Activated naive CD4-positive, alpha-beta T cell treated with anti-CD3 and anti-CD28 coated beads, Interleukin-2, amount 50 U/mL, for 72 hours (primary cell): ENCODE results near the gene PABPC1L. TPM values are rescaled to one million over a fixed set of nuclear protein-coding genes. Genes with fewer than 3 reads are reported as not detected.

Experiments used
- ATAC-seq, 2 donors: fragments of 150-1000 bp; cut with Tn5 transposase; 2 replicates each; pipeline ENCODE4 v1.10.0; 2021; ENCODE audit warnings: mild to moderate bottlenecking in 2 of 2, moderate library complexity in 2 of 2
- DNase-seq, 2 donors: peaks; one replicate each; pipeline ENCODE4 v3.0.0; 2021 to 2022; ENCODE audit warnings: low spot score in 2 of 2
- H3K27ac Mint-ChIP-seq, 2 donors: one replicate each; pipeline ENCODE4 v1.8.0; 2022; ENCODE audit warnings: mild to moderate bottlenecking in 2 of 2, mixed read lengths in 2 of 2
- H3K36me3 Mint-ChIP-seq, 2 donors: one replicate each; pipeline ENCODE4 v1.8.0; 2022; ENCODE audit warnings: mixed read lengths in 2 of 2
- H3K9me3 Mint-ChIP-seq, 2 donors: one replicate each; pipeline ENCODE4 v1.8.0; 2022; ENCODE audit warnings: mixed read lengths in 2 of 2
- total RNA-seq, 2 donors: library from RNA; stranded (reverse); gene quantifications; one replicate each; pipeline ENCODE4 v1.2.3, GENCODE V29; 2022

PABPC1L gene
- total RNA-seq, 2 donors from 2014 or later, result 63.6 to 96.7 TPM

DNA sequence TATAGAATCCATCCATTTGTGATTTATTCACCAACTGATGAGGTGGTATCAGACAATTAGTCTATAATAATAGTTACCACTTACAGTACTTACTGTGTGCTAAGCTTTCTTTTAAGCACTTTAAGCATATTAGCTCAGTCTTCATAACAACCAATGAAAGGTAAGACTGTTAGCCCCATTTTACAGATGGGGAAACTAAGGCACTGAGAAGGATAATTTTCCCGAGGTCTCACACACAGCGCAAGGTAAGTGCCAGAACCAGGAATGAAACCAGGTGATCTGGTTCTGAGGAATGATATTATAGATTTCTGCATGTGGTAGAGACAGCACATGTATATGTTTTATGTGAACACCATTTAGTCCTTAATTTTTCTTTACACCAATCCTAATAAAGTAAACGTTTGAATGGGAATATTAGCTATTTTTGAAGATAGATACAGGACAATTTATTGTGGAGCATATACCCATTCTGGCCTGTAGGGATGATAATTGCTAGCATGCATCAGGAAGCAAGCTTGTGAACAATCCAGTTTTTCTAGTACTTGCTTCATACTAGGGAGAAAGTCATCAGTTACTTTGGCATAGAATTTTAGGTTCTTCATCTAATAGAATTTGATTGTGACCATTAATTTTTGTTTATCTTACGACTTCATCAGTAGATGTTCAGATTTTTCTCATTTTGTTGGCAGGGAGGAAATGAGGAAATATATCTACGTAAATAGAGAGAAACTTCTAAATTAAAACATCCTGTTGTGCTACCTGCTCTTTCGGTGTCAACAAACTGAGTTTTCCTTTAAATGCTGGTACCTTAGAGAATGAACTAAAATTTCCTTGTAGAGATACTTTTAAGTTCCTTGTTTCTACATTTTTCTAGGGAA, 21.4 kb upstream of the PABPC1L start:
- Mint-ChIP-seq H3K9me3 (peaks cover 0 to 5% of the 10 kb centered on the region in 2 donors), H3K36me3 (peaks cover 13 to 42% of the 10 kb centered on the region in 2 donors), H3K27ac (peak overlapping the region in 1 of 2 donors; percentile 16)
- ATAC-seq (no peak), DNase-seq (no peak)

DNA sequence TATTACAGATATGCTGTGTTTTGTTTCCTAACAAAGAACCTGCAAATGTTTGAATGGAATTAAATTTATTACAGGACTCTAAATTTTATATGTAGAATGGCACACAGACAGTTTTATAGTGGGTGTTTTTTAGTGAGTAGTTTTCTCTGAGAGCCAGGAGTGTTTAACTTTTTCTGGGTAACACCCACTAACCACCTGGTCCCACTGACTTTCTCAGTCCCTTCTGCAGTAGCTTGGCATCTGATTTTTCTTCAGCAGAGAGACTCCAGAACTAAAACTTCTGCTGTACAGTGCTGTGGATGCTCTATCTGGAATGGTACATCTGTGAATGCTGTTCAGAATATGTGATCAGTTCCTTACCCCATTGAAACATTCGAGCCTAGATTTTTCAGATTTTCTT, 18.0 kb upstream of the PABPC1L start:
- Mint-ChIP-seq H3K36me3 (peaks cover 8 to 59% of the 10 kb centered on the region in 2 donors), H3K9me3 (peaks cover 0 to 5% of the 10 kb centered on the region in 2 donors), H3K27ac (peak overlapping the region; percentile 26 to 27)
- ATAC-seq (peak in 1 of 2 donors; percentile 24), DNase-seq (no peak)

DNA sequence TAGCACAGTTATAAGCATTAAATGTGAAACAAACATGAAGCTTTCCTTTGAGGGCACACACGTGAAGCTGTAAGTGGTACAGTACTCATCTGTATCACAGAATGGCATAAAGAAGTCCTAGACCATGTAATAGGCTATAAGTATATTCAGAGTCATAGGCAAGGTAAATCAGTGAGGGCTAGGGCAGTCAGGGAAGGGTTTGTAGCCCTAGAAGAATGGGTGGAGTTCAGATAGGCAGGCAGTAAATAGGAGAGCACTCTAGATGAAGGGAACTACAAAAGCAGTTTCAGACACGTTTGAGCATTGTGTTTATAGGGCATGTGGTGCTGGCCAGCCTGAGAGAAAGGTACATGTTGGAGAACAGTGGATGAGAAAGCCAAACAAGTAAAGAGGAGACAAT, 14.9 kb upstream of the PABPC1L start:
- Mint-ChIP-seq H3K9me3 (peaks cover 0 to 5% of the 10 kb centered on the region in 2 donors), H3K36me3 (peaks cover 5 to 54% of the 10 kb centered on the region in 2 donors), H3K27ac (peak overlapping the region in 1 of 2 donors; percentile 23)
- ATAC-seq (no peak), DNase-seq (no peak)

DNA sequence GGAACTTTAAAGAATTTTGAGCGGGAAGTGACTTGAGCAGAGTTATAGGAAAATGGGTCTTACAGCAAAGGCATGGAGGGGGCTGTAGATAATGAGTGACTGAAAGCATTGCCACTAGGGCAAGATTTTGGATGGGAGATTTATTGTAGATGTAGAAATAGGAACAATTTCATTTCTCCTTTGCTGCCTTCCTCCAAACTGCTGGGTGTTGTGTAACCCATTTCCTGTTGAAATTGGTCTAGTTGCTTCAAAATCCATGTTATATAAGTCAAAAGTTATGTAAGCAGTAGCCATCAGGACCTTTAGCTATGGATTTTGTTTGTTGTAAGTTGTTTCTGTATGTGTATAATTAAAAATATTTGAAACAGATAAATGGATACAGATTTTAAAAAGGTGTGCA, 13.3 kb upstream of the PABPC1L start:
- Mint-ChIP-seq H3K9me3 (peaks cover 0 to 5% of the 10 kb centered on the region in 2 donors), H3K36me3 (peaks cover 9 to 63% of the 10 kb centered on the region in 2 donors), H3K27ac (no peak overlapping the region)
- DNase-seq (no peak), ATAC-seq (no peak)

DNA sequence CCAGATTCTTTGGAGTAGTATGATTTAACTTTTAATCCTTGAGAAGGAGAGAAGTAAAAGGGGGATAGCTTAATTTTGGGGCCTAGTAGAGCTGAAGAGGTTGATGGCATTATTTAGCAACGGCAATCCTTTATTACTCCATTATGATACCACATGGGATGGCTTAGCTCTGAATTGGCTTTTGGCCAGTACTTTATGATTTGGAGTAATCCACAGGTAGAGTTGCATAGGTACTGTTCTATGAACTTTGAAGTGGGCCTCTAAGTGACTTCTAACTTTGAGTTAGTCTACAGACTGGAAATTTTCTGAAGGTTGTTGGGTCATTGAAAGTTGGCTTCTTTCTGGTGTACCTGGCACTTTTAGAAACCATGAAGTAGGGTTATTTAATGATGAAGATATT, 12.7 kb upstream of the PABPC1L start:
- DNase-seq, result no peak
- peaks cover 0 to 2% of the 10 kb centered on the region in 2 donors for H3K9me3 Mint-ChIP-seq
- peak overlapping the region; percentile 15 to 31 for H3K27ac Mint-ChIP-seq
- peaks cover 10 to 58% of the 10 kb centered on the region in 2 donors for H3K36me3 Mint-ChIP-seq
- ATAC-seq, result no peak

DNA sequence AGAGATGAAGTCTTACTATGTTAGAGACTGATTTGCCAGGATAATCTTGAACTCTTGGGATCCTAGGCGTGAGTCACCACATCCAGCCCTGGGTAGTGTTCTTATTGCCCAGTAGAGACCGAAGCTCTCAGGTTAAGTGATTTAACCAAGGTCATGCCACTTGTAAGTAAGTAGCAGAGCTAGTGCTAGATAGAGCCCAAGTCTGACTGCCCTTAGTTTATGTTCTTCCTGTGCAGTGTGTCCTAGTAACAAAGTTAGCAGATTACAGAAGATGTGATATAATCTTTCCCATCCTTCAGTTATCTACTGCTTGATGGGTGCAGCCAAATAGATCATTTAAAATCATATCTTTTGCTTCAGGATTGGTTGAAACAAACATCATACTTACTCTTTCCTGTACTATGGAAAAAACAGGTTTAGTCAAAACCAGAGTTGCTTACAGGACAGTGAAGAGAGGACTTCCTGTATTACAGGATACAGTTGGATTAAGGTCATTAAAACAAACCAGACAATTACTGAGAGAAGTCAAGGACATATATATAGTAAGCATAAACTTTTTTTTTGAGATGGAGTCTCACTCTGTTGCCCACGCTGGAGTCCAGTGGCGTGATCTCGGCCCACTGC, 9.5 kb upstream of the PABPC1L start:
- Mint-ChIP-seq H3K36me3 (peaks cover 9 to 38% of the 10 kb centered on the region in 2 donors), H3K27ac (peak overlapping the region; percentile 87 to 93), H3K9me3 (no peaks in the 10 kb centered on the region)
- ATAC-seq, result peak; percentile 78 to 85
- no peak for DNase-seq

DNA sequence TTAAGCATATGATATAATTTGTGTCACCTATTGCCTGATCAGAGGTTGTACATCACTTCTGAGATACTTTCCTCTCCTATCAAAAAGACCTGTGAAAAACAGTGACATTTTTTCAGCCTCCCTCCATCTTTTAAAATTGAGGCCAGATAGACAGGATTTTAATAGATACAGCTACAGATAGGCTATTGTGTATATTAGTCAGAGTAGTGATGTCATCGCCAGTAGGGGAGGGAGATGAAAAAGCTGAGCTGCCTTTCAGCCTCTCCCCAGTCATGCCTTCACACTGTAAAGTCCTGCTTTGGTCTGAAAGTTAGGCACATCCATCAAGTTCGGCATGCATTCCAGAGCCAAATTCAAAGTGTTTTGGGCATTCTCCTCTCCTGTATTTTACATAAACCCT, 7.9 kb upstream of the PABPC1L start:
- ATAC-seq (no peak), DNase-seq (no peak)
- Mint-ChIP-seq H3K9me3 (no peaks in the 10 kb centered on the region), H3K27ac (no peak overlapping the region), H3K36me3 (peaks cover 9 to 29% of the 10 kb centered on the region in 2 donors)

GRCh38 chr20:44904377-44904776, 5.5 kb upstream of the PABPC1L start:
- ATAC-seq (no peak), DNase-seq (no peak)
- Mint-ChIP-seq H3K9me3 (no peaks in the 10 kb centered on the region), H3K36me3 (peaks cover 9 to 16% of the 10 kb centered on the region in 2 donors), H3K27ac (no peak overlapping the region)

DNA sequence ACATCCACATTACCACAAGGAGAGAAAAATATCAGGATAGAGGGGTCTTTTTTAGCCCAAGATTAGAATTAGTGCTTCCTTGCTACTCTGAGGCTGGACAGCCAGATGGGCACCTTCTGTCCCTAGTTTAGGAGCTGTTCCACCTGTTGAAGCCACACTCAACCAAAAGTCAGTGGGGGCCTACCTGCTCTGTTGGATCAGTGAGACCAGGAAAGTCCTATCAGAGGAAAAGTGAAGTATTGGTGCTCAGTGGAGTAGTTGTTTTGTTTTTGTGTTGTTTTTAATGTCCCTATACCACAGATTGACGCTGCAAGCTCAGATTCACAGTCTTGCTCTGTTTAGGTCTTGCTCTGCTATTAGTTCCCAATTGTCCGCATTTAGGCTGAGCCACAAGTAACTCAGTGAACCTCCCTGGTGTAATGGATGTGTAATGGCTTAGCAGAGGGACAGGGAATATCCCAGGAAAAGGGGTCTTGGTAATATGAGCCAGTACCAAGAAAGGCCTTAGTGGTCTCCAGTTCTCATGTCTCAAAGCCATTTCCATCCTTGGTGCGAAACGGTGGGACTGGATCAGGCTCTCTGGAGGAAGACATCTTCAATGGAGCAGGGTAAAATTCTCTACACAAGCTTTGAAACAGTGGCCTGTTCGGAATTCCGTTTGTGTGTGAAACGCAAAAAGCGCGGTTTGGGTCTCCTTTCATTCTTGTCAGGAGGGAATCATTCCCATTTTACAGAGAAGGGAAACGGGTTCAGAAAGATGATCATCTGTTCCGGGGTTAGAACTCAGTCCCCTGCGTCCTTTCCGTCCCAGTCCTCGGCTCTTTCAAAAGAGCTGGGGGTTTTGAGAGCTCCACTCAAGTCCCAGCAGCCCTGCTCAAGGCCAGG, 631 bp upstream of the PABPC1L start:
- peaks cover 13 to 19% of the 10 kb centered on the region in 2 donors for H3K36me3 Mint-ChIP-seq
- H3K9me3 Mint-ChIP-seq, result no peaks in the 10 kb centered on the region
- ATAC-seq (no peak), DNase-seq (no peak)
- H3K27ac Mint-ChIP-seq, result peak overlapping the region; percentile 74 to 92

DNA sequence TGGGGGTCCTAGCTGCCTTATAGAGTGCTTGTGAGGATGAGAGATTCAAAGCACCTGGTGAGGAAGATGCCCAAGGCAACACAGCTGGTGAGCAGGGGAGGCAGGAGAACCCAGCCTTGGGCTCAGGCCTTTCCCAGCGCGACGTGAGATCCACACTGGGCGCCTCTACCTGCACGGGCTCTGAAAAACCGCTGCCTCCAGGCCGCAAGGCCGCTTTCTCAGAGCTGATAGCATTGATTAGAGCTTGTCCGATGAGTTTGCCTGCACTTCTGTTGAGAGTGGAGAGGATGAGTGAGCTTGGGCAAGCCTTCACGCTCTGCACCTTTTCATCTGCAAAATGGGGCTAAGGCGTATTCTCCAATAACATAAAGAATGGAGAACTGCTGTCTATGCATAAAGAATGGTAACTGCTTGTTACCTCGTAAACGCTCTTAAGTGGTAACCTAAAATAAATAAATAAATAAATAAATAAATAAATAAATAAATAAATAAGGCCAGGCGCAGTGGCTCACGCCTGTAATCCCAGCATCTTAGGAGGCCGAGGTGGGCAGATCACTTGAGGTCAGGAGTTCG, 916 bp downstream of the PABPC1L start:
- ATAC-seq, result no peak
- DNase-seq, result peak in 1 of 2 donors; percentile 8
- Mint-ChIP-seq H3K27ac (peak overlapping the region; percentile 91 to 92), H3K9me3 (no peaks in the 10 kb centered on the region), H3K36me3 (peaks cover 13 to 25% of the 10 kb centered on the region in 2 donors)

GRCh38 chr20:44911264-44911921, 1.5 kb downstream of the PABPC1L start:
- peaks cover 15 to 26% of the 10 kb centered on the region in 2 donors for H3K36me3 Mint-ChIP-seq
- no peak overlapping the region for H3K27ac Mint-ChIP-seq
- DNase-seq, result peak; percentile 63
- no peak for ATAC-seq
- no peaks in the 10 kb centered on the region for H3K9me3 Mint-ChIP-seq

- Mint-ChIP-seq H3K36me3 (peaks cover 20 to 31% of the 10 kb centered on the region in 2 donors), H3K27ac (no peak overlapping the region), H3K9me3 (no peaks in the 10 kb centered on the region)
- DNase-seq (no peak), ATAC-seq (no peak)
These were observed 2.3 kb downstream of the PABPC1L start for GRCh38 chr20:44912189-44912588.

DNA sequence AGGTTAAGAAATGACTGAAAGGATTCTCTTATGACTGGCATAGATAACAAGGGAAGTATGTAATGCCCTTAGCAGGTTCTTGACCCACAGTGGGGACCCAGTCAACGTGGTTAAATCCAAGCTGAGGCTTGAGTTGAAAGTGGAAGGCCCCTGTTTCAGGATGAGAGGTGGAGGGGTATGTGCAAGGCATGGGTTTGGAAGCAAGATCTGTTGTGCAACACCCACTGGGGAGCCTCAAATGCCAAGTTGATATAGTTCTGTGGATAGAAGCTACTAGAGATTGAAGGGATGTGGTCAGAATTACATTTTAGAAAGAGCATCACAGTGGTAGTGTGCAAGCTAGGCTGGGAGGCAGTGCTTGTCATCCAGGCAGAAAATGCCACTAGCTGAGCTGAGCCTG, 5.1 kb downstream of the PABPC1L start:
- no peaks in the 10 kb centered on the region for H3K9me3 Mint-ChIP-seq
- DNase-seq, result peak; percentile 33 to 63
- H3K27ac Mint-ChIP-seq, result peak overlapping the region; percentile 59 to 85
- peak; percentile 70 to 77 for ATAC-seq
- H3K36me3 Mint-ChIP-seq, result peaks cover 20 to 37% of the 10 kb centered on the region in 2 donors

- H3K9me3 Mint-ChIP-seq, result no peaks in the 10 kb centered on the region
- H3K27ac Mint-ChIP-seq, result no peak overlapping the region
- no peak for DNase-seq
- ATAC-seq, result no peak
- peaks cover 20 to 37% of the 10 kb centered on the region in 2 donors for H3K36me3 Mint-ChIP-seq
These were observed 6.7 kb downstream of the PABPC1L start for GRCh38 chr20:44916586-44916985.

GRCh38 chr20:44917399-44917798, 7.5 kb downstream of the PABPC1L start:
- peaks cover 19 to 34% of the 10 kb centered on the region in 2 donors for H3K36me3 Mint-ChIP-seq
- no peaks in the 10 kb centered on the region for H3K9me3 Mint-ChIP-seq
- ATAC-seq, result no peak
- no peak for DNase-seq
- no peak overlapping the region for H3K27ac Mint-ChIP-seq

- DNase-seq (no peak), ATAC-seq (no peak)
- no peaks in the 10 kb centered on the region for H3K9me3 Mint-ChIP-seq
- peak overlapping the region in 1 of 2 donors; percentile 84 for H3K27ac Mint-ChIP-seq
- H3K36me3 Mint-ChIP-seq, result peaks cover 16 to 25% of the 10 kb centered on the region in 2 donors
These were observed 8.5 kb downstream of the PABPC1L start for GRCh38 chr20:44918342-44918741.
